NCI-H1436 treated with DMSO at 0.1 percent for 48 hours (cell line): ENCODE measurements around the gene COA6.
"Not testable (repeated sequence)": the region's sequence is repeated elsewhere in the genome, so short reads cannot be mapped to it uniquely, and the experiment has no call there.

Experiments
- DNase-seq: peaks from one replicate; lab custom pipeline; 2025; lab: John Stamatoyannopoulos, UW

Gene COA6

DNA sequence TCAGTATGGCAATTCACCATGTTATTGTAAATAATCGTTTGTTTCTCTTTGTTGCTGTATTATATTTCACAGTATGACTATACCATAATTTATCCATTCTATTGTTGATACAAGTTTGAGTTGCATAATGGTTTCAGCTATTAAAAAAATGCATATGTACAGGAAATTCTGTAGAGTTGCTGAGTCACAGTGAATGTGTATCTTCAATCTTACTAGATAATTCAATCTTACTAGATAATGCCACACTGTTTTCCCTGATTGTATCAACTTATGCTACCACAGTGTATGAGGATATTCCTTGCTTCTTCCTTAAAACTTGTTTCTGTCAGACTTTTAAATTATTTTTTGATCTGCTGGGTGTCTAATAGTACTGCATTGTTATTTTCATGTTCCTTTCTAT, 3.5 kb upstream of the COA6 start:
- DNase-seq: no peak

DNA sequence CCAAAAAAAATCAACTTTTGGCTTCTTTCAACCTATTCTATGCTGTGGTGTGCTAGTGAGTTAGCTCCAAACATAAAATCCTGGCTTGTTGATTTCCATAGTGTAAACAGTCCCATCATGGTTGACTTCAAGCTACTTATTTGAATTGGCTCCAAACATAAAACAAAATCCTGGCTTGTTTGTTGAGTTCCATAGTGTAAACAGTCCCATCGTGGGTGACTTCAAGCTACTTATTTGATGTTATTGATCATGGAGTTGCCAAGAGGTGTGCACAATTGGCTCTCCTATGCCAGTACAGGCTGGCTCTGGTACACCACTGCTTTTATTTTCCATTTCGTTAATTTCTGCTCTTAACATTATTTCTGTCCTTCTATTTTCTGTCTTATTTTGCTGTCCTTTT, 1.8 kb upstream of the COA6 start:
- DNase-seq: no peak

DNA sequence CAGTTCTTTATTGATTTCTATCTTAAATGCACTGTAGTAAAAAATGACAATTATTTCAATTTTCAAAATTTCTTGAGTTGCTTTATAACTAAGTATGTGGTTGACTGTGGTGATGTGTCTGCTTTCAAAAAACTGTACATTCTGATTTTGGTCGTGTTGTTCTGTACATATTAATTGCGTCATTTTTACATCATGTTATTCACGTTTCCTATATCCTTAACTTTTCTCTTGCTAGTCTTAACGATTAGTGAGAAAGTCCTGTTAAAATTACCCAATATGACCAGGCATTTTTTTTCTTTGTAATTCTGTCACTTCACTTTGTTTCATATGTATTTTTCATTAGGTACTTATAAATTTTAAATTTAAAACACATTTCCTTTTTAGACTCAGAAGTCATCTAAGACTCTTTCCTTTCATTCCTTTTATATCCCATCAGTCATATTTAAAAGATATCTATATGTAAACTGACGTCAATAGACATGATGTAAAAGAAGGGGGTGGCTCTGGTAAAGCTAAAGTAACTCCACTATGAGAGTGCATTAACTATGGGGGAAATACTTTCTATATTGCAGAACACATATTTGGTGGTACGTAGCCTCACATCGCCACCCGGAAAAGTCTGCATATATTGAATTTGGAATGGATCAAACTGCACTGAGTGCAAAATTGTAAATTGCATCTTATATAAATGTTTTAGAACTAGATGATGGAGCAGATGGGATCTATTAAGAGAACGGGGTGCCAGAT, 1.1 kb upstream of the COA6 start:
- no peak for DNase-seq

GRCh38 chr1:234373959-234374254, 651 bp downstream of the COA6 start:
- no peak for DNase-seq

DNA sequence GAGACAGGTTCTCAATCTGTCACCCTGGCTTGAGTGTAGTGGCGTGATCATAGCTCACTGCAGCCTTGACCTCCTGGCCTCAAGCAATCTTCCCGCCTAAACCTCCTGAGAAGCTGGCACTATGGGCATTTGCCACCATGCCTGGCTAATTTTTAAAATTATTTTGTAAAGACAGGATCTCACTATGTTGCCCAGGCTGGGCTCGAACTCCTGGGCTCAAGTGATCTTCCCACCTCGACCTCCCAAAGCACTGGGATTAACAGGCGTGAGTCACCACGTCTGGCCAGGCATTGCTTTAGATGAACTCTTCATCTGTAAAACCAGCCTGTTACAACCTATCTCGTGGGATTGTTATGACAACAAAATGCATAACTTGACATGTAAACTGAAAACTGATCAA, 2.4 kb downstream of the COA6 start:
- DNase-seq: no peak

DNA sequence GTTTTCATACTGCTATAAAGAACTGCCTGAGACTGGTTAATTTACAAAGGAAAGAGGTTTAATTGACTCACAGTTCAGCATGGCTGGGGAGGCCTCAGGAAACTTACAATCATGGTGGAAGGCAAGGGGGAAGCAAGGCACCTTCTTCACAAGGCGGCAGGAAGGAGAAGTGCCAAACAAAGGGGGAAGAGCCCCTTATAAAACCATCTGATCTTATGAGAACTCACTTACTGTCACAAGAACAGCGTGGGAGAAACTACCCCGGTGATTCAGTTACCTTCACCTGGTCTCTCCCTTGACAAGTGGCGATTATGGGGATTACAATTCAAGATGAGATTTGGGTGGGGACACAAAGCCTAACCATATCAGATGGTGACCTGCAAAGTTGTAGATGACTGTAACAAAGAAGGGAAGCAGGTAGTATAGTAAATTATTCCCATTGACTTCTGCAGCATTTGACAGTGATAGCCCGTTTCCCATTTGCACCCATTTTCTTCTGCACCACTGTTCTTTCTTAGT, 6.4 kb downstream of the COA6 start:
- DNase-seq: not testable (repeated sequence)

DNA sequence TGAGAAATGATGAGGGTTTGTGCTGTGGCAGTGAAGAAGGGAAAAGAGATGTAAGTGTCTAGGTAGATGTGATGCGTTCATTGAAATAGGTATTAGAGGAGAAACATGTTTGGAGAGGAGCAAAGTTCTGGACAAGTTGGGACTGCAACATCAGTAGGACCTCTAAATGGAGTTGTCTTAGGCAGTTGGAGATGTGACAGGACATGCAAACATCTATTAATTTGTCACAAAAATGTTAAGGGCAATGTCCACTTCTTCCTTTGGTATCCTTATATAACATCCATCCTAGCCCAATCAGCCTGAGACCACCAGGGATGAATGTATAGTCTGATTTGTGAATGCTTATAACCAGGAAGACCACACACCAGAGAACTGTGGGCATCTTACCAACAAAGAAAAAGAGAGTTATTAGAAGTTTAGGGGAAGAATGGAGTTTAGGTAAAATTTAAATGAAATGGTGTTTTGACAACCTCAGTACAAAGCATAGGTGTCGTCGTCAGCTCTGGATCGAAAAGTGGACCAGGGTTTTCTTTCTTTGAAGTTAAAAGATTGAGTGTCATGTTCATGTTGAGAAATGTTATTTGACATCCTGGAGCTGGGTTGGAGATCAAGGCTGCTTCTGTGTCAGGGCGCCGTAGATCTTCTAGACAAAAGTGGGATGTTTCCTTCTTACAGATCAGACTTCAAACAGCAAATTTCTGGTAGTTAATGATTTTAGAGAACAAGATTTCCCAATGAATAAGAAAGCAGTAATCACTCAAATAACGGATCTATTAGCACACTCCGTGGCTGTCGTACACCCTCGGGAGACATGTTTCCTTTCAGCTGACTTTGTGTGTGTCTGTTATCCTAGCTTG, 8.7 kb downstream of the COA6 start:
- no peak for DNase-seq

GRCh38 chr1:234386122-234386521, 12.9 kb downstream of the COA6 start:
- DNase-seq: no peak

DNA sequence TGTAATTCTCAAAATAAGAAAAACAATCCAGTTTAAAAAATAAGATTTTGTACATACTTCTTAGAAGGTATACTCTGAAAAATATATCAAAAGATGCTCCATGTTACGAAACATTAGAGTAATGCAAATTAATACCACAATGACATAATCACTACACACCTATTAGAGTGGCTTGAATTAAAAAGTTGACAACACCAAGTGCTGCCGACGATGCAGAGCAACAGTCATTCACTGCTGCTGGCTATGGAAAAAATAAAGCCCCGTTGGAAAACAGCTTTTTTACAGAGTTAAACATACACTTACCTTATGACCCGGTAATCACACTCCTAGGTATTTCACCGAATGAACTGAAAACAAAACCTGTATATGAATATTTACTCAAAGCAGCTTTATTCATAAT, 14.8 kb downstream of the COA6 start:
- DNase-seq: no peak

- no peak for DNase-seq
Measured at GRCh38 chr1:234393190-234393589, 19.9 kb downstream of the COA6 start.

DNA sequence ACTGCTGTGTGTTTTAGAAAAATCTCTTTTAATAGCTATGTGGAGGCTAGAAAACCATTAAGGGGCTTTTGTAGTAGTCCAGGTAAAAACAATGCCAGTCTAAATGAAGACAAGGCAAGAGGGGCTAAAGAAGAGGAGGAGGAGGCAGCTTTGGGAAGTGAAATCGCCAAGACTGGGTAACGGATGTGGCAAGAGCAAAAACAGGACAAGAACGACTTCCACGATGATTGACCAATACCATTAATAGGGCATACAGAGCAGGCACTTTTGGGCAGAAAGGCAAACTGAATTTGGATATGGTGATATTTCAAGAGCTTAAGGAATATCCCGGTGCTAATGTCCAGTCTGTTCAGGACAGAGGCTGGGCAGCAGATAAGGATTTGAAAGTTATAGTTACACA, 22.0 kb downstream of the COA6 start:
- DNase-seq: no peak

DNA sequence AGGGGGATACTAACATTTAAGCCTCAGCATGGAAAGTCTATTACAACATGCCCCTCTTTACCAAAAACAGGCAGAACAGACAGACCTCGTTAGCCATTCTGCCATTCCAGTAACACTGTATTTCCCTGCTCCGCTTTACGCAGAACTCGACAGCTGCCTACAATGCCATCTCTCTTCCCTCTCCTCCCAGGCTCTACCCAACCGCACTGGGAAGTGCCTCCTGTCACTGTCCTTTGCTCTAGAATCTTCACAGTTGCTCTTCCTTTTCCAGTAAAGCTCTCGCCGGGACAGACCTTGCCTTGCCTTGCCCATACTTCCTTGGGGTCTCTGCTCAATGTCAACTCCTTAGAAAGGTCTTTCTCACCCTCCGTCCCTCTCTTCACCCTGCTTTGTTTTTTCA, 22.8 kb downstream of the COA6 start:
- no peak for DNase-seq

- DNase-seq: no peak
Measured at GRCh38 chr1:234396871-234397270, 23.6 kb downstream of the COA6 start.

GRCh38 chr1:234397732-234398131, 24.5 kb downstream of the COA6 start:
- DNase-seq: no peak

GRCh38 chr1:234398849-234399381, 25.7 kb downstream of the COA6 start:
- no peak for DNase-seq

- DNase-seq: not testable (repeated sequence)
Measured at GRCh38 chr1:234399515-234399914, 26.3 kb downstream of the COA6 start.

DNA sequence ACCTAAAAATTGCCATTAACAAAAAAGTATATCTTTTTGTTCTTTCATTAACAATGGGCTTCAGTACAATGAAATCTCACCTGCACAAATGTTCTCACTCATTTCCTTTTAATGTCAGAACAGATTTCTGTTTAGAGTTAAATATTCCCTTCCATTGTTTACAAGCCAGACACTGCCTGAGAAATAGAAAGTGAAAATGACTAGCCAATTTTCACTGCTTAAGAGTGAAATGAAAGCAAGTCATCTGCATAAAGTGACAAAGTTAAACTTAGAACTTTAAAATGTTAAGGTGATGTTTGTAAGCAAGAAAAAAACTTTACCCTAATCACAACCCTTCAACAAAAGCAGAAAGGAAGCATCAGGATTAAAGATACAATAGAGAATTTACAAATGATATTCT, 27.5 kb downstream of the COA6 start:
- DNase-seq: no peak

GRCh38 chr1:234401658-234402057, 28.4 kb downstream of the COA6 start:
- no peak for DNase-seq

- DNase-seq: no peak
Measured at GRCh38 chr1:234402939-234403338, 29.7 kb downstream of the COA6 start.

DNA sequence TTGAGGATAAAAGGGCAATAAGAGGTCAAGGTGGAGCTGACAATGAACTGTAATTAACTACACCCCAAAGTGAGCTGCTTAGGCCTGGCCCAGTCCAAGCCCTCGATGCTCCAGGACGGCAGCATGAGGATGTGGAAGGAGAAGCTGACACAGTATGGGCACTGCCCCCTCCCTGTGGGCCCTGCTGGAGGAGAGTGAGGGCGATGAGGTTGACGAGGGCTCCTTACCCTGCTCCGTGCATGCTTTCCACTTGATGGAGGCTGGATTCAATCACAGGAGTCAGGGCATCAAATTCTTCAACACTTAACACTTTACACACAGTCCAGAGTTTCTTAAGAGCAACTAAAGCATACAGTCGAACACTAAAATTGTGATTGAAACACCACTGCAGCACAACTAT, 32.4 kb downstream of the COA6 start:
- no peak for DNase-seq

GRCh38 chr1:234406871-234407270, 33.6 kb downstream of the COA6 start:
- no peak for DNase-seq

- no peak for DNase-seq
Measured at GRCh38 chr1:234408757-234409156, 35.5 kb downstream of the COA6 start.

GRCh38 chr1:234409328-234409727, 36.1 kb downstream of the COA6 start:
- DNase-seq: no peak
